Superior temporal gyrus (tissue), 1 donor: ENCODE data around the gene ACAP1.

Source experiments
- DNase-seq: peaks from one replicate; pipeline ENCODE4 v3.0.0-alpha.2; 2016; ENCODE audit errors: extremely low spot score

Gene ACAP1

DNA sequence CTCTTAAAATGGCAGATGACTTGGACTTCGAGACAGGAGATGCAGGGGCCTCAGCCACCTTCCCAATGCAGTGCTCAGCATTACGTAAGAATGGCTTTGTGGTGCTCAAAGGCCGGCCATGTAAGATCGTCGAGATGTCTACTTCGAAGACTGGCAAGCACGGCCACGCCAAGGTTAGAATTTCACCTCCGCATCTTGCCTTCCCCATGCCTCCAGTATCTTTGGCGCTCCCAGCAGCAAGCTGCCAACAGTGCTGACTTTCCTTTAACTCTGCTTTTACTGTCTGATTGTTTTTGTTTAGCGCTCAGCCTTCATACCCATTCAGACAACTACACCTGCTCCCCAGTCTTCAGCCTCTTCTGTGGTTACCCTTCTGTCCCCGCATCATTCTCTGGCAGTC, 26.7 kb upstream of the ACAP1 start:
- DNase-seq: no peak

DNA sequence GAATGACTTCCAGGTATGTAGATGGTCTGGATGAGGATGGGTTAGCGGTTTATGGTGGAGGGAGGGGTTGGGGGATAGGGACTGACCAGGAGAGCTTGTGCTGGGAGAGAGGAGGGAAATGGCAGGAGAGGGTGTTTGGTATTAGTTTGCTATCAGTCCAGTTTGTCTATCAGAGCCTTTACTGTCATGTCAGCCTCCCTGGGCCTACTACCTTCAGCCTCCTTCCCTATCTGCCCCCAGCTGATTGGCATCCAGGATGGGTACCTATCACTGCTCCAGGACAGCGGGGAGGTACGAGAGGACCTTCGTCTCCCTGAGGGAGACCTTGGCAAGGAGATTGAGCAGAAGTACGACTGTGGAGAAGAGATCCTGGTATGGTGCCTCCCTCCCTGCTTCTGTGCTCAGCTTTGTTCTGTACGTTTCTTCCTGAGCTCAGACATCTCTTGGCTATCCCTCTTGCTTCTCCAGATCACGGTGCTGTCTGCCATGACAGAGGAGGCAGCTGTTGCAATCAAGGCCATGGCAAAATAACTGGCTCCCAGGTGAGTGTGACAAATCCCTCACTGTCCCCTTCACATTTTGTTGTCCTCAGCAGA, 25.1 kb upstream of the ACAP1 start:
- DNase-seq: no peak

DNA sequence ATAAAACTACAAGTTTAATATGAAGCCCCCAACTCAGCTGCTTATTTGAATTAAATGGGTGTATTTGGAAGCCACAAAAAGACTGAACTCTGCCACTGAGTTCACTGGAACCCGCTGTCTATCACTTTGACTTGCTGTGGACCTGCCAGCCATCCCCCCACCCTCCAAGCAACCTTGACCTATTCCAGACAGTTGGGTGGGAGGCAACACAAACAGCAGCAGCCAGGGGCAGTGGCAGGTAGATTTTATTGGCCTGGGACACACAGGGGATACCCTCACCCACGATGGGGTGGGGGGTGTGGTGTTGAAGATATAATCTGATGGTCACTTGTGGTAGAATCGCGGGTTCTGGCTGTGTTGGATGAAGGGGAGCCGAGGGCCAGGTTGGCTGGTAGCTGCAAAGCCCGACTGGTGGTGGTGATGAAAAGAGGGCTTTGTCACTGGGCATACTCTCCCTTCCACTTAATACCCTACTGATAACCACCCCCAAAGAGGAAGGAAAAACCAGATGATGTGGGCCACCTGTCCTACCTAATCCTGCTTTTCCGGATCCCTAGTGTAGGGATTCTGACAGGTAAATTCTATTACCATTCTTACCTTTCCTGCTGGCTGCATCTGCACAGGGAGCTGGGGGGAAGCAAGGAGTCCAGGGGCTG, 23.8 kb upstream of the ACAP1 start:
- no peak for DNase-seq

DNA sequence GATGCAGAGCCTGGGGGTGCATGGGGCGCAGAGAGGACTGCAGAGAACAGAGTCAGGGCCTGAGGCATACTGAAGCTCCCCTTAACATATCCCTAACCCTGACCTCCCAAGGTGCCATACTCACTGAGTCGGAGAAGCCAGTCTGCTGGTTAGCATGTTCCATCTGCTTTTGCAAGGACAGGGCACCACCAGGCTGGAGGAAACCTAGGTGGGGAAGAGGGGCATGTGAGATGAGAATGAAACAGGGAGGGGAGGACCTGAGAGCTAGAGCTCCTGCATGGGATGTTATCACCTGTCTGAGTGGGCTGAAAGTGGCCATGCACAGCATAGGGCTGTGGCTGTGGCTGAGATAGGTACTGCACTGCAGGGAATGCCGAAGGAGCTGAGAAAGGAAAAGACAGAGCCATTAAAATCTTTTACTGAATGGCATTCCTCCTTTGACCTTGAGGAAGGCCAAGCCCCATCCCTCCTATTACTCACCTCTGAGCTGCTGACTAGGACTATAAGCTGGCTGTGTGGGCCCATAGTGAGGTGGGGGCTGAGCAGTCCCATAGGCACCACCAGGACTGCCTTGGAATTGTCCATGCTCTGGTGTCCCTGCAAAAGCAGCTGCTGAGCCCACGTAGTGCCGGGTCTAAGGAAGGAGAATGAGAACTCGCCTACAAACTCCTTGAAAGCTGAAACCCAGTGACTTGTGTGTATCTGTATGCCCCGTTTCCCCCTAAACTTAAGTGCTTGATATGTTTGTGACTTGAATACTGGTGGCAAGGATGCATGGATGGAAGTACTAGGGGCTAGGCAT, 23.0 kb upstream of the ACAP1 start:
- no peak for DNase-seq

DNA sequence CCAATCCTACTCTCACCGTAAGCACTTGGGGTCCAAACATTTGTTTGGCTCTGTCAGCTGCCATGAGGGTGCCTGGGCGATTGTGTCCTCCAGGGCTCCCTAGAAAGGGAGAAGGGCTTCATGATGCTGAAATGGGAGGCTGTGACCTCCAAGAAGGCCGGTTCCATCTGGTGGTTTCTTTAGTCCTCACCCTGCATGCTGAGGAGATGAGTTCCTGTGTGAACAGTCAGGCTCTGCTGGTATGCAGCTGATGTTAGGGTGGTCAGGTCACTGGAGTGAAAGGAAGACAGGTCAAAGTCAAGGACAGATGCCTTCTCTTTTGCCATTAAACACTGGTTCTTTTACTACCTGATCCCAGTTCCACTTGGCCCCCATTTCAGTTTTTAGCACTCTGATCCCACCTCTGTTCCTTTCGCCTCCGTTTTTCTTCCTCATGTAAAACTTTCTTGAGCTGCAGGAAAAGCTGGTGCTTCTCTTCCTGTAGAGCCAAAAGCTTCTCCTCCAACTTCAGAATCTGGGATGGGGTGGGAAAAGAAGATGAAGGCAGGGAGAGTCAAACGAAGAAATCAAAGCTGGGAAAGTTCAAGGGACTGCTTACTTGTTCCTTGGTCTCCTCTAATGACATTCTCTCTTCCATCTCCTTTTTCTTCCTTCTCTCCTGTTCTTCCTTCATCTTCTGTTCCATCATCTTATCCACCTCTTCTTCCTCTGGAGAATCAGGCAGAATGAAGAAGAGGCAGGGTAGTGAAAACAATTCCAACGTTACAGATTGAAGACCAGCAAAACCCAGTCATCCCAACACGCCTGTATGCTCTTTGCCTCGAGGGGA, 22.2 kb upstream of the ACAP1 start:
- no peak for DNase-seq

DNA sequence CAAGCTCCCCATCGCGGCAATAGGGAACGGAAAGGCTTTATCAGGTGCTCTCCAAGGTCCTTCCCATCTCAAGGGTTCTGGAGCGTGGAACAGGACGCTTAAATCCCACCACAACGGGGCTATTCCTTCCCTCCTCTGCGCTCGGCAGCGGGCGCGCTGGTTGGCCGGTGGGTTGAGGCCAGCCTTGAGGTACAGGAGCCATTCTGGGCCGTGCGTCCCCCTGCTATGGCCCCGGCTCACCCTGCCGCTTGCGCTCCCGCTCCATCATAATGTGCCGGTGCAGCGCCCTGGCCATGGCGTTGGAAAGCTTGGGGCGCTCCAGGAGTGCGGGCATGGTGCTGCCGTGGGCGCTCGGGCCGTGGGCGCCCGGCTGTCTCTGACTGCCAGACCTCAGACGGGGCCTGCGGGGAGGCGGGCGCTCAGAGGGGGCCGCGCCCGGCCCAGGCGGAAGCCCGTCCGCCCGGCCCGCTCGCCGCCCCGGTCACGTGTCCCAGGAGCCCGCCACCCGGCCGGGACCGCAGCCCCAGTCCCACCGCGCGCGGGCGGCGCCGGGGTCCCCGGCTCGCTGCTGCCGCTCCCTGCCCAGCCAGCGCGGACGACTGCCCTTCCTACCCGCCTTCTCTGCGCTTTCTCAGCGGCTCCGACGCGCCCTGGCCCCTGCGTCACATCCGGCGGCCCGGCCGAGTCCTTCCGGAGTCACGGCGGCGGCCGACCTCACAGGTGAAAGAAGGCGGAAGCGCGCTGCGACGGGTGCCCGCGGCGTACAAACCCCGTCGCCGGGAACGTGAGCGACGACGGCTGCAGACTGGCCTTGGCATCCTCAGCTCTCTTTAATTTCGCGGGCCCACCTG, 21.4 kb upstream of the ACAP1 start, which contains the start of gene GPS2:
GPS2 (minus strand) TSS at position 642 of the 851 bp plus-strand sequence; CDS start at position 334, 308 bp downstream.
- peak; percentile 84 for DNase-seq

DNA sequence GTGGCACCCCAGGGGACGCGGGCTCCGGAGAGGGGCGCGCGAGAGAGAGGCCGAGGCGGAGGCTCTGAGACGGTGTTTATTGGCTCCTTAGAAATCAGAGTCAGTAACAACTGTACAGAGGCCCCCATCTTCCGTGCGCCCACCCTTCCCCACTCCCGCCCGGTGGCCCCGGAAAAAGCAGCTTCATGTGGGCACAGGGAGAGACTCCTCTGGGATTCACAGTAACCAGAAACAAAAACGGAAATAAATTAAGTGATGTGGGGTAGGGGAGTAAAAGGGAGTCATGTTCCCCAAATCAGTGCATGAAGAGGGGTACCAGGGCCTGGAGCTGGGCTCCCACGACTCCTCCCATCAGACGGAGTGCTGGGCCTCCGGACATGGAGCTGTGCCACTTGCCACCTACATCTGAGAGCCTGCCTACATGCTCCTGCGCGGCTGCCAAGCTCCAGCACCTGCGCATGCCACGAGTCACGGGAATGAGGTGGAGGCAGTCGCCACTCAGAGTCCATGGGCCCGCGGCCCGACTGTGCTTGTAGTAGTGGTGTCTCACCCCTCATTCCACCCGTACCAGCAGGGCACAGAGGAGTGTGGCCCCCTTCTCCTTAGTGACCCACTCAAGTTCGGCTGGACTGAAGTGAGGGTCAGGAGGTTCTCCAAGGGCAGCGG, 20.6 kb upstream of the ACAP1 start:
- DNase-seq: no peak

DNA sequence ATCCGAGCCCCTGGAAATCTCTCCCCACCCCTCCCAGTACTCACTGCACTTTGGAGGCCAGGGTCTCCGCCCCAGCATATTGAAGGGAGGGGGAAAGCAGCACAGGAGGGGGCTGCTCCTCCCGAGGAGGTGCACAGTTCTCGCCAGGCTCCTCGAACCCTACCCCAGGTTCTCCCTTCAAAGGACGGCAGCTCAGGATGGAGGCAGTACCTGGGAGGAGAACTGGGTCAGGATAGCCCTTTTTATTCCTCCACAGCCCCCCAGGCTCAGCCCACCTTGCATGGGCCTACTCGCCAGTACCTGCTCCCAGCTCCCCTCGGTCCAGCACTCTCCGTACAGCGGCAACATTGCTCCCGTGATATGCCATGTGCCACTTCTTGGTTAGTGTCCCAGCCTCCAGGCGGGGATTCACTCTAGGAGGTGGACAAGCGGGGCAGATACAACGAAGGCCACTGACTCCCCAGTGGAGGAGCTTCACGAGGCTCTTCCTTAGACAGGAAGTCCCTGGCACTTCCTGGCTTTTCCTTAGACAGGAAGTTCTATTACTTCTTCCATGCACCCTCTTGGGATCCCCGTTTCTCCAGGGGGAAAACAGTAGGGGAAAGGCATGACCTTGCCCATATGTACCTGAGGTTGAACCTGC, 19.0 kb upstream of the ACAP1 start:
- no peak for DNase-seq

DNA sequence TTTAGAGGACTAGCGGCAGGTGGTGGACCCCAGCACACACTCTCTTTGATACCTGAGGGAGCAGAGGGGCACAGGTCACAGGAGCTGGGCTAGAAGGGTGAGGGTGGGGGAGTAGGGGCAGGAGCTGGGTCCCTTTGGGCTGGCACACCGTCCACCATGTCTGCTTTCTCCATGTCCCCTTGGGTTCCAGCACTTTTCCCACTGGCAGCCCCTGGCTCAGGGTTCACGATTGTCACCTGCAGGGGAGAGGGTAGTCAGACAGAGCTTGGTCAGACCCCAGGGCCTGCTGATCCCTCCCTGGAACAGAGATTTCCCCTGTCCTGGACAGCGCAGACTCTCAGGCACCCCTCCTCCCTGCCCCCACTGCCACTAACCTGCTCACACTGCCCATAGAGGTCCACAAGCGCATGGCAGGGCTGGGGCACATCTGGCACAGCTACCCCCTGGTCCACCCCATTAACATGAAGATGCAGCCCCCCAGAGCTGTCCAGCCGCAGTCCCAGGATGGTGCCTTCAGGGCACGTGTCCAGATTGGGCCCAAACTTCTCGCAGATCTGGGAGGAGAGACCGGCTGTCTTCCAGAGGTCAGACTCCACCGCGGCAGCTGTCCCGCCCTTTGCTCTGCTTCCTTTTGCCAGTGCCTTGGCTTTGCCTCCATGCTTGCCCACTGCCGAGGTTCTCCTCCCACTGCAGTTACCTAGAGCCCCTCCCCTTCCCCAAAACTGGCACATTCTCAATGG, 18.0 kb upstream of the ACAP1 start:
- DNase-seq: no peak

DNA sequence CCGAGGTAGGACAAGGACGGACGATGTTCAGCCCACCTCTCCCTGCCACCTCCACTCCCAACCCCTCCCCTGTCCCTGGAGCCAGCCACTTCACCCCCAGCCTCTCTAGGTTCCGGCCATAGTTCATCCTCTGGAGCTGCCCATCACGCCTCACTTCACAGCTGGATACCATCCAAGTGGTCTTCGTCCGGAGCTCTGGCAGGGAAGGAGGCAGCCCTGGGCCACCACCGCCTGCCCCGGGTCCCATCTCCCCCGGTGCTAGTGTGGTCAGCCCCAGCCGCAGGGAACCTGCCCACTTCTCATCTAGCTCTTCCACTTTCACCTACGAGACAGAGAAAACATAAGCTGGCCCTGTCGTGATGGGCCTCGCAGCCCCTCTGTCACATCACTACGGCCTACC, 14.9 kb upstream of the ACAP1 start:
- DNase-seq: no peak

DNA sequence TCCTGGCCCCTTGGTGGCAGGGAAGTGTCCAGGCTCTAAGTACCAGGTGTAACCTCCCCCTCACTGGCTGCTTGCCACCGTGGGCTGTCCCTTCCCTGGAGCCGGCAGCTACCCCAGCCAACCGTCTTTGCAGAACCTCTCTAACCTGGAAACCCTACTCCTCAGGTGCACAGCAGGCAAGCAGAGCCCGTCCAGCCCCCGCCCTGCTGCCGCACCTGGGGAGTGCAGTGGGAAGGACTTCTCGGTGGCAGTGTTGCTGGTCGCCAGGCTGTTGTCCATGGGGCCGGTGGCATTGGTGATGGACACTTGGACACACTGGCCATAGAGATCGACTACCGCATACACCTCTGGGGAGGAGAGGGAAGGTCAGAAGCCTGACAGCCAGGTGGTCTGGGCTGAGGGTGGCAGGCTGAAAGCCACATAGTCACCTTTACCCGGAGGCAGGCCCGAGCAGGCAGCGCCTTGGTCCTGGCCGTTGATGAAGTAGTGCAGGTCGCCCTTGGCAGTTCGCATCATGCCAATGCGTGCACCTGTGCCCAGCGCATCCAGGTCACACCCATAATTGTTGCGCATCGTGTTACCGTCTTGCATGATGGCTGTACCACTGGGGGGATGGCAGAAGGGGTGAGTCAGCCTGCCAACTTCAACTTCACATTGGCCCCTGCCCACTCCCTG, 13.7 kb upstream of the ACAP1 start:
- DNase-seq: no peak

DNA sequence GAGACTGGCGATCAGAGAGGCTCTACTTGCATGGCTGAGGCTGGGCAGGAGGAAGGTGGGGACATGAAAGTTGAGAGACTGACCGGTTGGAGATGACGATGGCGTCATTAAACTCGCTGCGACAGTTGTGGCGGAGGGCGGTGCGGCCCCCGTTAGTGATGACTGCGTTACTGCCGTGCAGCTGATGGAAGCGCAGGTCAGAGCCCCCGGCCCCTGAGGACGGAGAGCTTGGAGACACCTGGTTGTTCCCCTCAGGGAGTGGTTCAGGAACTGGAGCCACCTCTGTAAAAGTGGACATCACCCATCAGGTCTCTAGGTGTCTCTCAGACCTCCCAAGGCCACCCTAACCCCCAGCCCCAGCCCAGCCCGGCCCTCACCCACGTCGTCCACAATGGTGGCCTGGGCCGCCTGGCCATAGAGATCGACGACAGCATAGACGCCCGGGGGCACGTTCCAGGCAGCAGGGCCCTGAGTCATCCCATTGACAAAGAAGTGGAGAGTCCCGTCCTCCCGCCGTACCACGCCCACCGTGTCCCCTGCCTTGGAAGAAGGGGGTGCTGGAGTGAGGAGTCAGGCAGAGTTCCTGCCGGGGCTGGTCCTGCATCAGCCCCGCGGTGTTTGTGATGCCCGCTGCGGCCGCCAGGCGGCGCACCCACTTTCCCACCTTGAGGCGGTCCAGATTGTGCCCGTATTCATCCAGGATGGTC, 12.4 kb upstream of the ACAP1 start:
- DNase-seq: peak; percentile 14

DNA sequence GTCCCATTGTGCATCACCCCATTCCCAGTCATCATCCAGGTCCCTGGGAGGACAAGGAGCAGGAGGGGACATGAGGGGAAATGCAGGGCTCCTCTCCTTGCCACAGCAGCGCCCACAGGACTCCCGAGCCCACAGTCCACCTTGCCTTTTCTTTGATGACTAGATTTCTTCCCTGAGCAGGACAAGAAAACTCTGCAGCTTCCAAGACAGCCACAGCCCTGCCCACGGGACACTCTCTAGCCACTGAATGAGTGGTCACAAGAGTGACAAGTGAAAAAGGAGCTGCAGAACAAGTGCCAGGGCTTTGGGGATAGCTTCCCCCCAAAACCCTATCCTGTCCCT, 11.9 kb upstream of the ACAP1 start:
- DNase-seq: no peak

DNA sequence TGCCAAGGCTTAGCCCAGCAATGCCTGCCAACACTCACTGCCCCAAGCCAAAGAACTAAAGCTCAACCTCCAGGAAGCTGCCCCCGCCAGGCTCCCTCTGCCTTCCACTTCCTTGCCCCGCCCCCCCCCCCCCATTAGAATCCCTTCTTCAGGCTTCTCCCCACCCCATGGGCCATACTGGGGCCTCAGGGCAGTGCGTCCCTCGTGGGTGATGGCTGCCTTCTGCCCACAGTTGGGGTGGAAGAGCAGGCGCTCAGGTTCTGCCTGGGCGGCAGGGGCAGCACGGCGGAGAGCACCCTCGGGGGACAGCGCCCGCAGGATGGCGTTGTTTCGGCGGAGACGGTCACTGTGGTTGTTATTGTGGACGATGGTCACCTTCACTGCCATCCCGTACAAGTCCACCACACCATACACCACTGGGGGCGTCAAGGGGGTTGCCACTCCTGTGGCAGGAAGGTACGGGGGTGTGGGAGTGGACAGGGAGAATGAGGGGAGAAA, 11.2 kb upstream of the ACAP1 start:
- no peak for DNase-seq

DNA sequence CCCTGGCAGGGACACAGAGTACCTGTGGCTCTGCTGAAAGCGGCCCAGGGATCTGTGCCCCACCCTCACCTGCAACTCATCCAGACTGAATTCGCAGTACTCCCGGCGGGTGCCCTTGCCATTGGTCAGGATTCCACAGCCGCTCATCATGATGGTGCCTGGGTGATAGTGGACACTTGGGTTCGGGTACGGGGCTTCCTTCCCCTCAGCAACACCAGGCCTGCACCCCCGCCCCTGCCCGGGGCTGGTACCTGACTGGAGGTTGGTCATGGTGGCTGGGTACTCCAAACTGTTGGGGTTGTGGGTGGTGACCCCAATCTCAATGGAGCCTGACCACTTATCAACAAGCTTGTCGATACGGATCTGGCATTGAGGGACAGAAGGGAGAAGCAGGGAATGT, 10.1 kb upstream of the ACAP1 start:
- no peak for DNase-seq

DNA sequence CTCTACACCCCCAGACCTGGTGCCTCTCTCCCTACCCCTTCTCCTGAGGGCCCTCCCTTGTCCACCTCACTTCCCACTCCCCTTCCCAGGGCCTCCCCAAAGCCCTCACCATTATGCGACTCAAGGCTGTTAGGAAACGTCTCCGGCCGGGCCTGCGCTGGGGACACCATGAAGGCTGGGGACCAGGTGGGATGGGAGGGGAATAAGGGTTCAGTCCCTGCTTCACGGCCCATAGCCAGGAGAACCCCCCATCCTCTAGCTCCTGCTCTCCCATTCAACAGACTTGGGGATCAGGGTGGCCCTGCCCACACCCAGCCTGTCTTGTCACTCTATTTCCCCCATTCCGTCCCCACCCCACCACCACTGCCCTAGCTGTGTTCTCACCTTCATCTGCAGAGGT, 9.3 kb upstream of the ACAP1 start:
- no peak for DNase-seq

DNA sequence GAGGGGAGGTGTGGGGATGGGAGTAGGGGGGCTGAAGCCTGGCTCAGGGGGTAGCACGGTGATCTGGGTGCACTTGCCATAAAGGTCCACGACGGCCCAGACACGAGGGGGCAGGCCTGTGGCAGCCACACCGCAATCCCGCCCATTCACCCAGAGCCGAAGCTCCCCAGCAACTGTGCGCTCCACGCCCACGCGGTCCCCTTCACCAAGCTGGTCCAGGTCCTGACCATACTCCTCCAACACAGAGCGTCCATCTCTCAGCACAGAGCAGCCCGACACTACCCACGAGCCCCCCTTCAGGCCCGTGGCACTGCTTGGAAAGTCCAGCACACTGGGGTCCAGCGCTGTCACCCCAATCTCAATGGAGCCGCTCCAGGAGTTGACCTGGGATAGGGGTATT, 8.8 kb upstream of the ACAP1 start:
- DNase-seq: no peak

DNA sequence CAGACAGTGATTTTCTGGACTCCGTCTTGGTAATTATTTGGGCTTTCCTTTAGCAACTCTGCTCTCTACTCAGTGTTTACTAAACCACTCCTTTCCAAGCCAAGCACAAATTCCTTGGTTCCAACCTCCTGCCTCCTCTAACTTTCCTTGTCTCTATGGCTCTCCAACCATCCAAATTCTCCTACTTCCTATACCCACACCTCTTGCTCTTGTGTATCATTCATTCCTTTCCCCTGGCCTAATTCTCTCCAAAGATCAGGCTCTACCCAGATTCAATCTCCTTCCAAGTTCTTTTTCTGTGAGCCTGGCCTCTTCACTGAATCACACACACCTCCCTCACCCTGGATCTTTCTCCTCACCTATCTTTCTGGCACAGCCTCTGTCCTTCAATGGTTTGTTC, 8.3 kb upstream of the ACAP1 start:
- no peak for DNase-seq
